HG02610 (cell line): ENCODE measurements around the gene TMSB4X.
"Not testable (repeated sequence)": the region's sequence is repeated elsewhere in the genome, so short reads cannot be mapped to it uniquely, and the experiment has no call there.

Experiments
- ATAC-seq: cut with Tn5 transposase; IDR thresholded peaks from one replicate; pipeline ENCODE4 v1.9.1; 2021; ENCODE audit warnings: mild to moderate bottlenecking, moderate library complexity; ENCODE audit not compliant: unreplicated experiment

Gene TMSB4X

DNA sequence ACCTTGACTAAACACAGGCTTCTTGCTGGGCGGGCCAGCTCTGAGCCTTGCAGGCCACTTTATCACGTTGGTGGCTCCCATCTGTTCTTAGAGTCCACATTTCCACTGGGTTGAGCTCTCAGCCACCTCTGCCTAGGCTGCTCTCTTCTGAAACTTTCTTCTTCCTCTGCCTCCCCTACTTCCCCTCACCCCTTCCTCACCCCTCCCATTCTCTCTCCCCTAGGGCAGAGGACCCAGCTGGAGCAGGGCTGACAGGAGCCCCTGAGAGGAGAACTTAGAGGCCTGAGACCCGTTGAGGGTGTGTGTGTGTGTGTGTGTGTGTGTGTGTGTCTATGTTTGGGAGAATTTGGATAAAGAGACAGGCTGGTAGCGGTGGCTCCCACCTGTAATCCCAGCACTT lies 19.9 kb upstream of the TMSB4X start:
- no peak for ATAC-seq

DNA sequence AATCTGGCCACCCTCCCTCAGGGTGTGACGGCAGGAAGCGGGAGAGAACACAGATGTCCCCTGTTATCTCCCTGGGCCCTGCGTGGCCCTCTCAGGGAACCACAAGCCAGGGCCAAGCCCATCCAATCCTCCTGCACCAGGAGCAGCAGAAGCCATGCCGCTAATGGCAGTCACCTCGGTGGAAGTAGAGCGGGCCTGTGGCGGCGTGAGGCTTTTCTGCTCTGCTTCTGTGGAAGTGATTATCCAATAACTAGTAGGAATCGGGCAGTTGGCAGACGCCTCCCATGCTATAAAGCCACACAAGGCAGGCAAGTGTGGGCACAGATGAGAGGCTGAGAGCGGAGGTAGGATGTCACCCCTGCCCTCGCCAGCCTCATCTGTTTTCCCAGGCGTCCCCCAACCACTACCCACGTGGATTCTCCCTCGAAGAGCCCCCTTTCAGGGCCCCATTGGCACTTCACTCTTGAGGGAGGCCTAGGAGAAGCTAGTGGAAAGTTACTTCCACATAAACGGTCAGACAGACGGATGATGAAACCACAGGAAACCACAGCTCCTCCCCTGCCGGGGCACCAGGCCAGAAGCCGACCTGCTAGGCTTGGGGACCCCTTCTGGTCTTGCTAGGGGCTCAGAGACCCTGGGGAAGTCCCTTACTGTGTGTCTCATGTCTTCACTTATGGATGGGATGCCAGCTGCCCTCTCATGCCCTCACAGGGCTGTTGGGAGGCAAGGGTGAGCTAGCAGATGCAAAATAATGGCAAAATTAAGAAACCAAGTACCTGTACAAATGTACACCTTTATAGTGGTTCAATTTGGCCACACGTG lies 18.8 kb upstream of the TMSB4X start:
- peak; percentile 51 for ATAC-seq

DNA sequence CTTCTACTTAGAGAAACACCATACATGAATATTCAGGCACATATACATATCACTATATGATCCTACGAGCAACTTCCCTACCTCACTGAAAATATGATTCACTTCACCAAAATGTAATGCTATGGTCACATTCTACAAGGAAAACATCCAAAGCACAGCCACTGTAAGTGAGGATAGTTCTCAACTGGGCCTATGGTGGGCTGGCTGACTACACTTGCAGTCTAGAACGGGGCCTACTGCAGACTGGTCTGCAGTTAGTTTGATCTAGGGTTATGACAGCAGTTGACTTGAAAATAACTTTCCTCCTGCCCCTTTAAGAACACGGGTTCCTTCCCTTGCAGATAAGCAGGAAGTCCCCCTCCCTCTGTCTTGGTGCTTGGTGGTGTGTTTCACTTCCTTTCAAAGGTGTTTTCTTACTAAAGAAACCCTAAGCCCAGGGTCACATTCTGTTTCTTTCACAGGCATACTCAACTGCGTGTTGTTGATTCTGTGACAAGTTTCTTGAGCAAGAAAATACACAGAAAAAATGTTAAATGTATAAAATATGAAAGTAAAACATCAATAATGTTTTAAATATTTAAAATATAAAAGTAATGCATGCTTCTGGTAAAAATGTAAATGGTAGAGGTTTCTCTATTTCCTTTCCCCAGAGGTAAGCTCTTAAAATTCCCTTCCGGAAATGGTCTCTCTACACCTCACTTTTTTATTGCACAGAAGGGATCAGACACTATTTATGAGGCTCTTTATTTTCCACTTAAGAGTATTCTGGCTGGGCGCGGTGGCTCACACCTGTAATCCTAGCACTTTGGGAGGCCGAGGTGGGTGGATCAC lies 18.0 kb upstream of the TMSB4X start:
- peak; percentile 68 for ATAC-seq

DNA sequence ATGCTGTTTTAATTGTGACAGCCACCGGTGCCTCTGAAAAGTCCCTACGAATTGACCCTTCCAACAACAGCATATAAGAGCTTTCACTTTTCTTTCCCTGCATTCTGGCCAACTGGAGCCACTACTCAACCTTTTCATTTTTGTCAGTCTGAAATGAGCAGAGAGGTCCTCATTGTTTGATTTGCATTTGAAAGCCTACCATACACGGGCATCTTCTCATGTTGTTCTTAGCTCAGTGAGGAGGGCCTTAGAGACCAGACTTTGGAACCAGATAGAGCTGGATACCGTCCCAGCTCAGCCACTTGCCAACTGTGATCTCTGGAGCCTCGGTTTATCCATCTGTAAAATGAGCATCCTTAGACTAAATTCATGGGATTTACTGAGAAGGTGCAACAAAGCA lies 16.9 kb upstream of the TMSB4X start:
- ATAC-seq, result no peak

DNA sequence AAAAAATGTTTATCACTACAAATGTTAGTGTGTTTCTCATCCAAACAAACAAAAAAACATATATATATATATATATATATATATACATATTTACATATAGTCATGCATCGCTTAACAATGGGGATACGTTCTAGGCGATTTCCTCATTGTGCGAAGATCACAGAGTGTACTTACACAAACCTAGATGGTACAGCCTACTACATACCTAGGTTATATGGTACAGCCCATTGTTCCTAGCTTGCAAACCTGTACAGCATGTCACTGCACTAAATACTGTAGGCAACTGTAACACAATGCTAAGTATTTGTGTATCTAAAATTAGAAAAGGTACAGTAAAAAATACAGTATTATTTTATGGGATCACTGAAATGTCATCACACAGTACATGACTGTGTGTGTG lies 16.4 kb upstream of the TMSB4X start:
- no peak for ATAC-seq

DNA sequence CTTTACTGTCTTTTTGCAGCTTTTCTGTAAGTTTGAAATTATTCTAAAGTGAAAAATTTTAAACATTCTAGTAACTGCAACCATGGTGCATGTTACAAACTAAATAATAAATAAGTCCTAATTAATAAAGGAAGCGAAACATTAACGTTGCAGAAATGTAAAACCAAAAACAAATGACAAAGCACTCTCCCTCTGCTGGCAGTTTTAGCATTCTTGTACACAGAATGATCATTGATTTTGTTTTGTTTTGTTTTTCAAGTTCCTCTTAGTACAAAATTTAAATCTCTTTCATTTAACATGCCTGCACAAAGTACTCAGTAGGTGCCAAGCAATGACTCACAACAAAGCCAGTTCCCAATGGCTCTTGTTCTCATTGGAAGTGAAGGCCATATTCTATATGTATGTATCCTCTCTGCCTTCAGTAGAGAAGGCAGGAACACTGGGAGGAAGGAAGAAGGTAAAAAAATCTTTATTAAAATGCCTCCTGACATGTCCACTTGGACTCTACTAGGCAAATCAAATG lies 13.7 kb upstream of the TMSB4X start:
- no peak for ATAC-seq

DNA sequence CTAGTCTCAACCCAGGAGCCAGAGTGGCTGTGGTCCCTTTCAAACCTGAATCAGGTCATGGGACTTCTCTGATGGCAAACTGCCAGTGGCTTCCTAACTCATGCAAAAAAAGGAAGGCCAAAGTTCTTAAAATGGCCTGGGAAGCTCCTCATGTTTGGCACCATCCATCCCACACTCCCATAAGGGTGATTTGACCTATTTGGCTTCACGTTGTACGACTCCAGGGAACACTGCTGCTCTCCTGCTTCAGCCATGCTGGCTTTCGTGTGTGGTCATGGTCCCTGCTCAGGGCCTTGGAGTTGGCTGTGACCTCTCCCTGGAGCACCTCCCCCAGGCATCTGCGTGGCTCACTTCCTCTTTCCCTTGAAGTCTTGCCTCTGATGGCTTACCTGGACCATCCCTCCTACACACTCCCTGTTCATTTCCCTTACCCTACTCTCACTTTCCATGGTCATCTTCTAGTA lies 12.8 kb upstream of the TMSB4X start:
- no peak for ATAC-seq

DNA sequence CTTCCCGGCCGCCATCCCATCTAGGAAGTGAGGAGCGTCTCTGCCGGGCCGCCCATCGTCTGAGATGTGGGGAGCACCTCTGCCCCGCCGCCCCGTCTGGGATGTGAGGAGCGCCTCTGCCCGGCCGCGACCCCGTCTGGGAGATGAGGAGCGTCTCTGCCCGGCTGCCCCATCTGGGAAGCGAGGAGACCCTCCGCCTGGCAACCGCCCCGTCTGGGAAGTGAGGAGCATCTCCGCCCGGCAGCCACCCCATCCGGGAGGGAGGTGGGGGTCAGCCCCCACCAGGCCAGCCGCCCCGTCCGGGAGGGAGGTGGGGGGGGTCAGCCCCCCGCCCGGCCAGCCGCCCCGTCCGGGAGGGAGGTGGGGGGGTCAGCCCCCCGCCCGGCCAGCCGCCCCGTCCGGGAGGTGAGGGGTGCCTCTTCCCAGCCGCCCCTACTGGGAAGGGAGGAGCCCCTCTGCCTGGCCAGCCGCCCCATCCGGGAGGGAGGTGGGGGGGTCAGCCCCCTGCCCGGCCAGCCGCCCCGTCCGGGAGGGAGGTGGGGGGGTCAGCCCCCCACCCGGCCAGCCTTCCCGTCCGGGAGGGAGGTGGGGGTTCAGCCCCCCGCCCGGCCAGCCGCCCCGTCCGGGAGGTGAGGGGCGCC lies 11.6 kb upstream of the TMSB4X start:
- ATAC-seq, result not testable (repeated sequence)

DNA sequence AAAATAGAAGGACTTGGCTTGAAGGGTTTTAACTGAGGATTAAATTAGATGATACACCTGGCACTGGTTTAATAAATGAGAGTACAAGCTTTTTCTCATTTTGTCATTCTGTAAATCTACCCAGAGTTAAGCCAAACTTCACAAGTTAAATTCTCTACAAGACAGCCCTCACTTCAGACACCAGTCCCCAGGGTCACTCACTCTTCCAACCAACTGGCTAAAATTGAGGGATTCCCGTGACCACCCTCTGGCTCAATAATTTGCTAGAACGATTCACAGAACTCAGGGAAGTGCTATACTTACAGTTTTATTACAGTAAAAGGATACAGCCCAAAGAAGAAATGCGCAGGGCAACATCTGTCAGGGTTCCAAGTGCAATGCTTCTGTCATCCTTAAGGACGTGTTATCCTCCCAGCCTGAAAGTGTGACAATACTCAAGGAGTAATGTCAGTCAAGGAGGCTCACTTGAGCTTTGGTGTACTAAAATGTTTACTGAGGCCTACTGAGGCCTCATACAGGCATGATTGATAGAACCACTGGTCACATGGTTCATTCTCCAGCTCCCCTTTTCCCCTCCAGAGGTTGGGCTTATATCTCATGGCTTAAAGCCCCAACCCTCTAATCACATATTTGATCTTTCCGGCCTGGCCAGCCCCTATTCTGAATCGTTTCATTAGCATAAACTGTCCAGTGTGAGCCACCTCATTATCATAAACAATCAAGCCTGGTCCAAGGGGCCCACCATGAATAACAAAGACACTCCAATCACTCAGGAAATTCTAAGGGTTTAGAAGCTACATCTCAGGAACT lies 9.6 kb upstream of the TMSB4X start:
- ATAC-seq, result no peak

DNA sequence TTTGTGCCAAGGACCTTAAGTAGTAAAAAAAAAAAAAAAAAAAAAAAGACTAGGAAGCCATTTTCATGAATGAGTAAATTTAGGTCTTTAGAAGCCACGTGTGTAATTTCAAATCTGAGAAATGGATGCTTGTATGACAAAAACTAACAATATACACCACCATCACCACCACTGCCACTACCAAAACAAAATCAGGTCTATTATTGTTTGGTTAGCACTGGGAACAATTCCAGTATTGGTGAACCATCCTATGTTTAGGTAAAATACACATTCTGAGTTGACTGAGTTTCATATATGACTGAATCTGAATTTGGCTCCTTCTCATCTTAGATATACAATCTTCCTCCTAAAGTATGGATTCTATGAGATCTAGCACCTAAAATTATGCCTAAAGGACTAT lies 8.8 kb upstream of the TMSB4X start:
- ATAC-seq, result no peak

DNA sequence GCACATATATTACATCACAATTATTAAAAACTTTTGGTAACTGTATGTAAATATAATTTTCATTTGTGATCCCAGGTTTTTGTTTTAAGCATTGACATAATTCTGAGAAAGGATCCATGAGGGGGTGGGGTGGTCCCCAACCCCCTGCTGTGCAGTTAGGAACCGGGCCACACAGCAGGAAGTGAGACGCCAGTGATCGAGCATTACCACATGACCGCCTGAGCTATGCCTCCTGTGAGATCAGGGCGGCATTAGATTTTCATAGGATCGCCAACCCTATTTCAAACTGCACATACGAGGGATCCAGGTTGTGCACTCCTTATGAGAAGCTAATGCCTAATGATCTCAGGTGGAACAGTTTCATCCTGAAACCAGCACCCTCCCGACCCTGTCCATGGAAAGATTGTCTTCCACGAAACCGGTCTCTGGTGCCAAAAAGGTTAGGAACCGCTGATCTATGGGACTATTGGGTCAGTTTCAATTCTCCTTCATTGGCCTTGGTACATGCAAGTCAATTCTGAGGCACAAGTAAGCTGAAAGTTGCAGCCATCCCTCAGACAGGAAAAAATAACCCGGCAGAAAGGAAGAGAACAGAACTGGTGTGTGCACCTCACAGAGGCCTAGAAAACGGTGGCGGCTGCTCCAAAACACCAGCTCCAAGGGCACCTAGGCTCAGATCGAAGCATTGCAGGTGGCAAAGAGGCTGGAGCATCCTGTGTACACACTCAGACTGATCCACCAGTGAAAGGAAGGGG lies 7.0 kb upstream of the TMSB4X start:
- no peak for ATAC-seq

DNA sequence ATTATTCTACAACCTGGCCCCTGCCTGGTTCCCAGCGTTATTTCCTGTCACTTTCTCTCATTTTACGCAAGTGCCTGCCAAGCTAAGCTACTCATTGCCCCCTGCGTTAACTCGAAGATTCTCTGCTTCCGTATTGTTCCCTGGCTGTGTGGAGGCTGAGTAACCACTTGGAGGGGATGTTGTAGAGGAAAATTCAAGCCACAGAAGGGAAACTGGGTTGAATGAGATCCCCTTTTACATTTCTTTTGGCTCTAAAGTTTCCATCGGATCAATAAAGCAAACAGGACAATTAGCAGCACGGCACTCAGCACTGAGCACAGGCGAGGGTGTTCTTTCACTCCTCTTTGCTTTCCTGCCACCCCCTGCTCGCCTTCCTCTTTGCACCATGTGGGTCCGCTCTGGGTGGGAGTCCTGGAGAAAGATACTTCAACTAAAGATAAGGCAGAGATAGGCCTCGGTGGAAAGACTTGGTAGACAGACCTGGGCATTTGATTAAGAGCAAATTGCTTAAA lies 4.2 kb upstream of the TMSB4X start:
- ATAC-seq, result no peak

DNA sequence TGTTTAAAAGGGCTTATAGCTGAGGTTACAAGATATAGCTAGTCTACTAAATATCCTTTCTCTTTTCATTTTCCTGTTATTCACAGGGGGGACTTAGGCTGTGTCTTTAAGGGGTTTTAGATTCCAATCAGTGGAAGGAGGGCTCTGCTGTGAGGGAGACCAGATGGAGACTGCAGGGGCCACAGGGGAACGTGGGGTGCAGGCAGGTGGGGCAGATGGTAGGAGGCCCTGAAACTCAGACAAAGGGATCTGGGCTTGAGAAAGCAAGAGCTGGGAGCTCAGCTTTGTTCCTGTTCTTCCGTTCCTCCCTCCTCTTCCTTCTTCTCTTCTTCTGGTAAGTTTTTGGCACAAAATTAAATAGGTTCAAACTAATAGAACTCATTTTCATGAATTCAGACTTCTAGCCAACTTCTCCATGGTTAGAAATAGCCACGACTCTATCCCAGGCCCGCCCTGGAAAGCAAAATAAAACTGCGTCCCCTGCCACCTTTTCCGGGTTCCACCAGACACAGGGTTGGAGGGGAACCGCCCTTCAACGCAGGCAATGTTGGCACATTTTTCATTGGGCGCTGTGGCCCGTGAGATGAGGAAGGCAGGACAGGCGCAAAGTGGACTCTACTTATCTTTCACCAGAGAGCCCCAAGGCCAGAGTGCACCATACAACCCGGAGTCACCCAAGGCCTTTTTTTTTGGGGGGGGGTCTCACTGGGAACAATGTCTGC lies 3.5 kb upstream of the TMSB4X start:
- ATAC-seq, result no peak

DNA sequence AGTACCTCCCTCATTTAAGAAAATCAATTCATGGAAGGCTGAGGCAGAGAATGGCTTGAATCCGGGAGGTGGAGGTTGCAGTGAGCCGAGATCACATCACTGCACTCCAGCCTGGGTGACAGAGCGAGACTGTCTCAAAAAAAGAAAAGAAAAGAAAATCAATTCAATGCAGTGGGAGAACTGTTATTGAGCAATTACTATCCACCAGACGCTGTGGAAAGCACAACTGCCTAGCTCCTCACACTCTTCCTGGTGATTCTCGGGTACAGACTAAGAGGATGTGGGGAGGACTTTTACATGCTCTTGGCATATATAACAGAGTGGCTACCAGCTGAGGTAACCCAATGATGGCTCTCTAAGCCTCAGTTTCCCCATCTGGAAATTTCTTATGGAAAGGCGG lies 2.7 kb upstream of the TMSB4X start:
- no peak for ATAC-seq

DNA sequence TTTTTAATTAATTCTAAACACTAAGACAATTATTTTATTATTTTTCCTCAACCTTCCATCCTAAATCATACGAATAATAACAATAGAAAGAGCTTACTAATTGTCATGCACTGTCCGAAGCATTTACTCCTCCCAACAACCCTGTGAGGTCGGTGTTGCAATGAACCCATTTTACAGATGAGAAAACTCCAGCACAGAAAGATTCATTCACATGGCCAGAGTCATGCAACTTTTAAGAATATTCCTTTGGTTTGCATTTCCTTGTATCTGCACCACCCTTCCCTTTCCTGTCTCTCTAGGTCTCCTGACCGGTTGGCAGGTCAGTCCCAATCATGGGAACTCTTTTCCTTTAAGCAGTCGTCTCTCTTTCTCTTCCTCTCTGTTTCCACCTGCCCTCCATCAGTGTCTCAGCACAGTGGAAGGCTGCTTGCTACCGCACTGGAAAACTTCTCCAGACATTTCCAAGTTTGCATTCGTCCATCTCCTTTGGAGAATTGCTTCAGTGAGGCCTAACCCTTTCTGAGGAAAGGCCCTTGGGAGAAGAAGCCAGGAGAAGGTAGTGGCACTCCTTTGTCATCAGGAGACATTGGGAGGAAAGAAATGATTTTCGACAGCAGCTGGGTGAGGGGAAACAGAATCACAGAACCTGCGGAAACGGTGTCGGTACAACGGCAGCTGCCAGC lies 1.9 kb upstream of the TMSB4X start:
- no peak for ATAC-seq

DNA sequence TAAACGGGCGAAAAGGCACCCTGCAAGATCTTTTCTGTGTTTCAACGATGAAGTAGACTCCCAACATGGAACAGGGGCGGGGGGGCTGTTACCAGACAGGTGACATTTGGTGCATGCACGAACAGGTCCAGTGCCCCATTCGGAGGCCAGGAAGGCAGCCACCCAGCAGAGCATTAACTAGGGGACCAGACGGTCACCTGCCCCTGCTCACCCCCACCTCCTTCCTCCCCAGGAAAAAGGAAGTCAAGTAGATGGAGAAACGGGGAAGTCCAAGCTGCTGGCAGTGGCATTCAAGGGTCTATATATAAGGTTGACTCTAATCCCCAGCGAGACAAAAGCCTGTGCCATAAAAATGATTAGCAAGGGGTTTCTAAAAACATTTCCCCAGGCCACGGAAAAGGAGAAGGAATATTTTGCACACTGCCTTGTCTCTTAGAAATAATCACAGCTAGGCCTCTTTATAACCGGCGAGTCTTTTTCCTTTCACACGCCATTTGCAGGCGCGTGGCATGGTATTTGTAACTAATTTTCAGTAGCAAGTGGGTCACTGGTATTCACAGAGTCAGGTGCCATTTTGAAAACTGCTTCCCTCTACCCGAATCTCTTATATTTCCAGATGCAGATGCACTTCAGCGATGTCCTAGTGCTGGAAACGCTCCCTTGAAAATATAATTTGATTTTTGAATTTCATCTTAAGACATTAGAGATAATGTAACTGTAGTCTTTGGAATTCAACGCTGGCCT lies 1.2 kb upstream of the TMSB4X start:
- no peak for ATAC-seq

DNA sequence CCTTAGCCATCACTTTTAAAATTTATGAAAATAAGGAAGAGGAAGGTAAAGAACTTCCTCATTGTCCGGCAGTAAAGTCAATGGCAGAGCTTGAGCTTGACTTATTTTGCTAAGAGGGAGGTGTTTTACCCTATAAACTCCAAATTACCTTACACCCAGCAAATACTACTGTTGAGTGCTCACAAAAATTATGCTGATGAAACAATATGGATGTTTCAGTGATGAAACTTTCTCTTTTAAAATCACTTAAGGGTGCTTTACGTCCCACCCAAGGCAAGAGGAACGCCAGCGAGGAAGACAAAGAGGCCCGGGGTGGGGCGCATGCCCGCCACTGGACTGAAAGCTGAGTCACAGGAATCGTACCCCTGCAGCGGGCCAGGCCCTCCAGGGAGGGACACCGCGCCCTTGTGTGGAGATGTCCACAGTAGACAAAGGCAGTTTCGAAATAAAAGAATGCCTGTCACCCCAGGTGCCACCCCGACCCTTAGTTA lies 560 bp upstream of the TMSB4X start:
- no peak for ATAC-seq

DNA sequence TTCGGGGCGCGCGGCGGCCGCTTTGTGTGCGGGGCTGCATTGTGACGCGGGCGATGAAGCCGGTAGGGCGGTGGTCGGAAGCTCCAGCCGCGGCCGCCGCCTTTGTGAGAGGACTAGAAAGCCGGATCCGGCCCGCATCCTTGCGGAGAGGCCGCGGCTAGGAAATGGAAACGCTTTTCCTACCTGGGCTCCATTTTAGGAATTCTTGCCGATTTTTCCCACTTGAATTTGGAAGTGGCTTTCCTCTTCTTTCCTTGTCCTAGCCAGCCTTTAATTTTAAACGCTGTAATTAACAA lies 708 bp downstream of the TMSB4X start:
- ATAC-seq, result no peak
